GM06990 (cell line): ENCODE data around the gene C14orf119.

ENCODE experiments used
- DNase-seq: peaks from one replicate; pipeline ENCODE4 v3.0.0-alpha.2; 2011; ENCODE audit not compliant: insufficient read length; ENCODE audit errors: extremely low read depth
- H3K27me3 ChIP-seq: replicated peaks from 2 replicates; pipeline ENCODE4 v1.6.0; 2011; ENCODE audit warnings: low read length; ENCODE audit not compliant: control insufficient read depth, insufficient read depth
- H3K36me3 ChIP-seq: 2 replicates; pipeline ENCODE4 v1.5.1; 2011; ENCODE audit warnings: low read length; ENCODE audit not compliant: control insufficient read depth, insufficient read depth
- H3K4me3 ChIP-seq: replicated peaks from 2 replicates; pipeline ENCODE4 v1.5.1; 2011; ENCODE audit warnings: low read depth, mild to moderate bottlenecking, control low read depth, low read length
- TF ChIP-seq, protein P1 (sequence below): IDR thresholded peaks from 2 replicates; pipeline ENCODE4 v1.5.1; 2011; ENCODE audit warnings: low read length, control low read depth, mild to moderate bottlenecking, inconsistent platforms; ENCODE audit not compliant: insufficient read depth, poor library complexity, severe bottlenecking

Gene C14orf119

DNA sequence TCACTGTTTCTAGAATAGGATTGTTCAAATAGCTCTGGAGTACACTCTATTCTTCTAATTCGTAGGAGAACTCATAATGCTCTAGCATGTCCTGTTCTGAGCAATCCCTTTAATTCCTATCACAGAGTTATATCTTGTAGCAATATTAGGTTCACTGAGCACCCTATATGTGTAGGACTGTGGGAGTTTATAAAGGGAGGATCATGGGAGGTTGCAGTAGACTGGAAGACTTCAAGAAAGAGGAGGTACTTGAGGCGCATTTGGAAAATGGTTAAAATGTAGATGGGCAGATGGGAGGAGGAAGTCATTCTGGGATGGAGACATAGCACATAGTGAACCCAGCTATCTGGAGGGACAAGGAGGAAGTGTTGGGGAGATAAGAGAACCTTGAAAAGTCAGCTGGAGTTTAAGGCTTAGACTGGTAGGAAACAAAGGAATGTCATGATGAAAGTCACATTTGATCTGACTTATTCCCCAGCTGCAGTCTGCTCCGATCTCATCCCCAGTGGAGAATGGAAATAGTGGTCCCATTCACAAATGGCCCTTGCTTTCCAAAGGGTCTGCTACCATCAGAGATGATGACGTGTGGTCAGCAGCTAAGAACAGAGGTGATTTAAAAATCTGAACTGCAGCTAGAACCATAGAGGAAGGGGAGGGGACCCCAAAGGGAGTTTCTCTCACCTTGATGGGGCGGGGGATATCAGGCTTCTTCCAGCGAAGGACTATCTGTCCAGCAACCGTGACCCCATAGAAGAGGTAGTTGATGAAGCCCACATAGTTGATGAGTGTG, 33.9 kb downstream of the C14orf119 start:
- H3K27me3 ChIP-seq = no peaks in the 10 kb centered on the region; the same call in 1 of the 2 replicates
- TF ChIP-seq, protein P1, sequence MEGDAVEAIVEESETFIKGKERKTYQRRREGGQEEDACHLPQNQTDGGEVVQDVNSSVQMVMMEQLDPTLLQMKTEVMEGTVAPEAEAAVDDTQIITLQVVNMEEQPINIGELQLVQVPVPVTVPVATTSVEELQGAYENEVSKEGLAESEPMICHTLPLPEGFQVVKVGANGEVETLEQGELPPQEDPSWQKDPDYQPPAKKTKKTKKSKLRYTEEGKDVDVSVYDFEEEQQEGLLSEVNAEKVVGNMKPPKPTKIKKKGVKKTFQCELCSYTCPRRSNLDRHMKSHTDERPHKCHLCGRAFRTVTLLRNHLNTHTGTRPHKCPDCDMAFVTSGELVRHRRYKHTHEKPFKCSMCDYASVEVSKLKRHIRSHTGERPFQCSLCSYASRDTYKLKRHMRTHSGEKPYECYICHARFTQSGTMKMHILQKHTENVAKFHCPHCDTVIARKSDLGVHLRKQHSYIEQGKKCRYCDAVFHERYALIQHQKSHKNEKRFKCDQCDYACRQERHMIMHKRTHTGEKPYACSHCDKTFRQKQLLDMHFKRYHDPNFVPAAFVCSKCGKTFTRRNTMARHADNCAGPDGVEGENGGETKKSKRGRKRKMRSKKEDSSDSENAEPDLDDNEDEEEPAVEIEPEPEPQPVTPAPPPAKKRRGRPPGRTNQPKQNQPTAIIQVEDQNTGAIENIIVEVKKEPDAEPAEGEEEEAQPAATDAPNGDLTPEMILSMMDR = no peak

DNA sequence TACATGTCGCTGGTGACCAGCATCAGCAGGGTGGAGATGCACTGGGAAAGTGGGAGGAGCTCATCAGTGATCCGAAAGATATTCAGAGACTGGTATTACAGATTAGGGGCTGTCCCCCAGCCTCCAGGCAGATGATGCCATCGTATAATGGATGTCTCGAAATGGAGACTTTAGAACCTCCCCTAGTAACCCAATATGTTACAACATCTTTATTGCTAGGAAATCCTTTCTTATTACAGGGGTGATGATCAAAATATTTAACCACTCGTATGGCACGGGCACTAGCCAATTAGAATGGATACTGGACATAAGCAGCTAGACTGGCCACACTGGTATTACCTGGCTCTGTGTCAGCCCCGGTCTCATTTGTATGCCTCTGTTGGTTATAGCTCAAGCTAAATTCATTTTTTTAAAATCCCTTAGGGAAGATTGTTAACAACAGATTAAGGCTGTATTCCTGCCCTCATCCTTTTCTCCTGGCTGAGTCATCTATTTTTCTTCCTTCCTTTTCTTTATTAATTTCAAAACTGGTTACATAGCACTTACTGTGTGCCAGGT, 34.5 kb downstream of the C14orf119 start:
- no peak for DNase-seq
- H3K27me3 ChIP-seq = no peaks in the 10 kb centered on the region; the same call in 1 of the 2 replicates
- no peaks in the 10 kb centered on the region for H3K36me3 ChIP-seq
- TF ChIP-seq, protein P1 = no peak
- no peak overlapping the region for H3K4me3 ChIP-seq

More for the DNA sequence above, 33.9 kb downstream of the C14orf119 start:
- Histone ChIP-seq H3K36me3 (no peaks in the 10 kb centered on the region), H3K4me3 (no peak overlapping the region)
- no peak for DNase-seq

- no peak overlapping the region for H3K4me3 ChIP-seq
- TF ChIP-seq, protein P1 = no peak
- H3K36me3 ChIP-seq = no peaks in the 10 kb centered on the region
- no peak for DNase-seq
- H3K27me3 ChIP-seq = no peaks in the 10 kb centered on the region; the same call in 1 of the 2 replicates
Measured at GRCh38 chr14:23130871-23131270, 35.6 kb downstream of the C14orf119 start.

- Histone ChIP-seq H3K27me3 (no peaks in the 10 kb centered on the region; the same call in 1 of the 2 replicates), H3K4me3 (no peak overlapping the region), H3K36me3 (no peaks in the 10 kb centered on the region)
- DNase-seq = no peak
- TF ChIP-seq, protein P1 = no peak
Measured at GRCh38 chr14:23131482-23131881, 36.2 kb downstream of the C14orf119 start.

DNA sequence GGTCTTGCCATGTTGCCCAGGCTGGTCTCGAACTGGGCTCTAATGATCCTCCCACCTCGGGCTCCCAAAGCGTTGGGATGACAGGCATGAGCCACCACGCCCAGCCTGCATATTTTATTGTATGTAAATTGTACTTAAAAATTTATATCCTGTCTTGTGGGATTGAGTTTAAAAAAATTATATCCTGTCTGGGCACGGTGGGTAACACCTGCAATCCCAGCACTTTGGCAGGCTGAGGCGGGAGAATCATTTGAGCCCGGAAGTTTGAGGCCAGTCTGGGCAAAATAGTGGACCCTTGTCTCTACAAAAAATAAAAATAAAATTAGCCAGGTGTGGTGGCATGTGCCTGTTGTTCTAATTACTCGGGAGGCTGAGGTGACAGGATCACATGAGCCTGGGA, 37.7 kb downstream of the C14orf119 start:
- DNase-seq = no peak
- TF ChIP-seq, protein P1 = no peak
- H3K4me3 ChIP-seq = no peak overlapping the region
- no peaks in the 10 kb centered on the region; the same call in 1 of the 2 replicates for H3K27me3 ChIP-seq
- no peaks in the 10 kb centered on the region for H3K36me3 ChIP-seq
